CD4-positive, alpha-beta T cell treated with Interleukin-6 for 4 hours (primary cell): ENCODE data around the gene CLDN22.
"Not testable (repeated sequence)": the region's sequence is repeated elsewhere in the genome, so short reads cannot be mapped to it uniquely, and the experiment has no call there.

Source experiments
- DNase-seq: peaks from one replicate; pipeline ENCODE4 v3.0.0-alpha.2; 2020; ENCODE audit warnings: mixed read lengths

CLDN22 gene

DNA sequence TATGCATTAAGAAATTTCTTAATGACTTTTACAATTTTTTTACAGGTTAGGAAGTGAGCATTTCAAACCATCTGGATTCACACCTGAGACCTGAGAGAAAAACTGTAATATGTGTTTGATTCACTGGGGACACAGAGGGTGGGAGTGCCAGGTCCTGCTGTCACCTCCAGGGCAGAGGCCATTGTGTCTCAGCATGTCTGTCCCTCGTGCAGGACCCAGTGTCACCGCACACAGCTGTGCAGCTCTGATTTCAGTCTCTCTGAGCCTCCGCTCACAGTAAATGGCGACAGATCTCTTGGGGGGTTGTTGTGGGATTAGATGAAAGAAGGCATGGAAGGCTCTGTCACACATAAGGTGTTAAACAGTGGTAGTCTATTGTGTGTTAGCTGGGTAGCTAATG, 25.2 kb upstream of the CLDN22 start:
- no peak for DNase-seq

DNA sequence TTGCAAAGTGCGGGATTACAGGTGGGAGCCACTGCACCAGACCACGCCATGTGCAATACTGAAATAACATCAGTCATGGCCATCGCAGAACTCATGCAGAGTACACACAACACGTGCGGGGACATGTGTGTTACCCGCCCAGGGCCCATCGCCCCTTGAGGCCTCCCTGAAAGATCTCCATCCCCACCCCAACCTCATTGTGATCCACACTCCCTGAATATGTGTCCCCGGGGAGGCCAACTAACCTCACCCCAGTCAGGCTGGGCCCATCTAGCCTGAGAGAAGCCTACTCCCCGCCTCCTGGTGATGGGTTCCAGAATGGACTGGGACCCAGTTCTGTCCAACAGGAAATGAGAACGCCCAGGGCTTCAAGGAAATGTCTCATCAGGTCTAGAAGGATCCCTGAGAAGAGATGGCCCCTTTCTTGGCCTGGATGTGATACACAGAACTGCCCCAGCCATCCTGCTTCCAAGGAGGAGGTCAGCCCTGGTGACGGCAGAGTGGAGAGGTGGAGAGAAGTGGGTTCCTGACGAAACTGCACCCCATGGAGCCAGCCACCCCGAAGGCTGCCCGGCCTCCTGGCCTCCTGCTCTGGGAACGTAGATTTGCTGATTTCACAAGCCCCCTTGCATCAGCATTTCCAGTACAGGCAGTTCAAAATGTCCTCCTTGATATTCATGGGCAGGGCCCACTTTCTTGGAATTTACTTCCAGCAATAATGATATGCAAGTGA, 24.6 kb upstream of the CLDN22 start:
- DNase-seq: no peak

DNA sequence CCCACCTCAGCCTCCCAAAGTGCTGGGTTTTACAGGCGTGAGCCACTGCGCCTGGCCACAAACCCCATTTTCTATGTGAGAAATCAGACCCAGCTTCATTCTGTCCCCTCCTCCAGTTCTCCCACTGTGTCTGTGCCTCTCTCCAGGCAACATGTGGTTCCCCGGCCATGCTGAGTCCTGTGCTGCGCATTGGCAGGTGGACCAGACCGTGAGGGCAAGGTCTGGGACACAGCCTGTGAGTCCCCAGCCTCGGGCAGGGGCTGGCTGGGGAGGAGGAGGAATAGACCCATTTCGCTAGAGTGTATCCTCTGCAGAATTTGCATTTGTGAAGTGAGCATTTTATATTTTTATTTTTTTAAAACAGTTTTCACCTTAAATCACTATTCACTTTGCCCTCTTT, 23.7 kb upstream of the CLDN22 start:
- DNase-seq: no peak

DNA sequence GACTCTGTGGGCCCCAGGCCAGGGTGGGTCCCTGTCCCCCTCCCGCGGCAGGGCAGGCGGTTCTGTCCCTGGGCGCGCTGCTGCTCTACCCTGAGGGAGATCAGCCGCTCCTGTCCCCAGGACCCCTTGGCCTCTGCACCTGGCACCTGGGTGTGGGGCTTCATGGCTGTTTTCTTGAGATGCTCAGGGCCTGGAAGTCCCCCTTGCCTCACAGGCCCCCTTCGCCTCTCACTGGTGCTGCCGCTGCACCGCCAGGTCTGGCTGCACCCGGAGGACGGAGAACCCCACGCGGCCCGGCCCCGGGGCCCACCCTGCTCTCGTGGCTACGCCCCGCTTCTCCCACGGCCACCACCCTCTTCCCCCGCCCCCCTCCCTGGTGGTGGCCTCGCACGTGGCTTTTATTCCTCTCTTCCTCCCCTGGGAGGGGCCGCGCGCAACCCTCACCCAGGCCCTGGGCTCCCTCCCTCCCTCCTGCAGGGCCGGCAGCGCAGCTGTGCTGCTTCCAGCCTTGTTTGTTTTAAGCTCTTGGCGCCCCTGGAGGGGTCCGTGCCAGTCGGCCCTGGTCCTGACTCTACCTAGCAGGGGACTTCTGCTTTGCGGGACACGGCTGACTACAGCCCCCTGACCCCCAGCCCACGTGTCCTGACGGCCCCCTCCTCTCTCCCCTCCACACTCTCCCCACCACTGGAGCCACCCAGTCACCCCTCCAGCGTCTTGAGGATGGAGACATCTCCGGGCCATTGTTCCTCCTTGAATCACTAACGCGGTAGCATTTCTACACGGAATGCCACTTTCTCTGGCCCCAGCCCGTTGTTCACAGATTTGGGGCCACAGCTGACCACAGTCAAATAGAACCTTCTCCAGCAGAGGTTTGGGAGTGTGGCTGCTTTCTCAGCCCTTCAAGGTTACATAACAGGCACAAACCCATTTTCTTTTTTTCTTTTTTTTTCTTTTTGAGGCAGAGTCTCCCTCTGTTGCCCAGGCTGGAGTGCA, 22.8 kb upstream of the CLDN22 start:
- no peak for DNase-seq

DNA sequence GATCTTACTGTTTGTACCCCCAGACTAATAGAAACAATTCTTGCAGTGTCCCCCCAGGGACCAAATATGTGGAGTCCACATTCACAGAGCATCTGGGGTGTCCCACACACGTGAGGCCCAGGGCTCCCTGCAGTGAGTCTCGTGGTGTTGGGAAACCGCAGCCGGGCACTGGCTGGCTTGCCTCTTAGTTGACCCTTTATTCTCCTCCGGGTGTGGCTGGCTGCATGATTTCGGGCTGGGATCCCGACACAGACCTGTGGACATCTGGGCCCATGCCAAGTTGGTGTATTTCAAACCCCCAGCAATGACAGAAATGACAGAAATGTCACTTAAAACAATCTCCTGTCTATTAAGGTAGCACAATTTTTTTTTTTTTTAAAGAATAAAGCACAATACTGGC, 17.8 kb upstream of the CLDN22 start:
- no peak for DNase-seq

DNA sequence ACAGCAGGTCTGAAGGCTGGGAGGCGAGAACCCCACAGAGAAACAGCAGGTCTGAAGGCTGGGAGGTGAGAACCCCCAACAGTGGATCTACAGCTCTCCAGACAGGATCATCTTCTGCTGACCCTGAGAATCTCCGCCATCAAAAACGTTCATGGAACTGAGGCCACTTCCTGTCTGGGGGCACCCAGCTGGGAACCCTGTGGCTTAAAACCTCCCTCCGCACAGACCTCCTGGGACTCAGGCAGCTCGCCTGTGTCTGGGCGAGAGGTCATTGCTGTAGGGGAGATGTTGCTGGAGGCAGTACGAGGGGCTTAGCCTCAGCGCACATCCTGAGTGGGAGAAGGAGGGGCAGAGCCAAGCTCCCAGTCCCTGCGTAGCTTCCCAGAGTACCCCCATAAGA, 17.3 kb upstream of the CLDN22 start:
- no peak for DNase-seq

DNA sequence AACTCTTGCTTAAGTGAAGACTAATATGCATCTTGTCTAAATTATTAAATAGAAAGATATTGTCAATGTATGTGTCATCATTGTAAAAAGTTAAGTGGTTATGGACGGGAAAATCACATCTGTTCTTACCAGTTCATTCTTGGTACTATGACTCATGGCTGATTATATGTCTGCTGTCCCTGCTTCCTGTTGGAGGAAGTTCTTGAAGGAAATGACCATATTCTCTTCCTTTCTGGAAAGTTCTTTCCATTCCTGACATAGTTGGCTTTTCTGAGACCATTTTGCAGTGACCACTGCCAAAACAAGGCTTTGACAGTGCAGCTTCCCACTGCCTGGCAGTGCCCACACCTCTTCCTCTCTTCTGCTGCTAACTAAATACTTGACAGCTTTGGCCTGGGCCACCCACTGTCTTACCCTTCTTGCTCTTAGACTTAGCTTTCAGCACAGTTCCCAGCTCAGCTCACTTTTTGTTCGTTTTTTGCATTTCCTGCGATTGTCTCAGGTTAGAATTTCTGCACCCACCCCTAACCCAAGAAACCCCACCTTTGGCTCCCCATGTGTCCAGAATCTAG, 15.4 kb upstream of the CLDN22 start:
- DNase-seq: no peak

DNA sequence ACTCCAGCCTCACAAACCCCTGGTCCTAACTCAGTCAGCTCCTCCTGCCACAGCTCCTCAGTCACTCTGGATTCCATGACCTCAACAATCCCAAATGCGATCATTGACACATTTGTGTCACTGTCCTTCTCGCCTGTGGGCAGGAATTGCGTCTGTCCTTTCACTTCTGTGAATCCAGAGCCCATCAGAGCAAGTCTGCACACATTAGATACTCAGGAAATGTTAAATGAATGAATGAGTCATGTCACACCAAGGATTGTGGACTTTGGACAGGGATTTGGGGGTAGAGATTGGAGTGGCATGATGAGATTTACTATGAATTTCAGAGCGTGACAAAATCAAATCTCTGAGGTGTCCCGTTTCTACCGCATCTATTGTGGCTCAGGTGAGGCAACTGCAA, 13.9 kb upstream of the CLDN22 start:
- no peak for DNase-seq

DNA sequence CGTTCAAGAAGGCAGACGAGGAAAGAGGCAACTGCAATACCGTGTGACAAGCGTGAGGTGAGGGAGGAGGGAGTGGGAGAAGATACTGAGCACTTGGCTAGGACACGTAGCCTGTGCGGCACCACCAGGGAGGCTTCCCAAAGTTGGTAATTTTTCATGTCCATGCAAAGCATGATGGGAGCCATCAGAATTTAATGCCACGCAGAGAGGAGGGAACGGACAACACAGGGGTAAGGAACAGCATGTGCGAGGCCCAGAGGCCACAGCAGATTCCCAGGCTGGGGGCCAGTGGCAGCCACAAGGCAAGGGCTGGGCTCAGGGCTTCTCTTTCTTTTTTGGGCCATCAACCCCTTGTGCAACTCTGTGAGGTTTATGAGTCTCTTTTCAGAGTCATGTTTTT, 13.1 kb upstream of the CLDN22 start:
- no peak for DNase-seq

DNA sequence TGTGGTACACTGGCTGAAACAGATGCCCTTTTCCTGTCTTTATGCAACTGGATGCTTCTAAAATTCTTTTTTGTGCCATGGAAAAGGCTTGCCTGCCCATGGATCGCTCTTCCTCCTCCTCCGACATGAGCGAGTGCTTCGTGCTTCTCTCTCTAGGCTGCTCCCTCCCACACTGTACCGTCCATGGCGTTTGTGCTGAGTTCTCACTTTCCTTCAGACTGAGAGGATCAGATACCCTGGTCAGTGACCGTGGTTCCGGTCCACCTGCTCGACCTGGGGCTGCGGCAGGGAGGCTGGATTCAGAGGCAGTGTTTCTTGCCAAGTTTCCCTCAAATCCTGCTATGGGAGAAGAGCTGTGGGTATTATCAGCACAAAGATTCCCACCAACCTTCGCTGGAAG, 12.4 kb upstream of the CLDN22 start:
- no peak for DNase-seq

DNA sequence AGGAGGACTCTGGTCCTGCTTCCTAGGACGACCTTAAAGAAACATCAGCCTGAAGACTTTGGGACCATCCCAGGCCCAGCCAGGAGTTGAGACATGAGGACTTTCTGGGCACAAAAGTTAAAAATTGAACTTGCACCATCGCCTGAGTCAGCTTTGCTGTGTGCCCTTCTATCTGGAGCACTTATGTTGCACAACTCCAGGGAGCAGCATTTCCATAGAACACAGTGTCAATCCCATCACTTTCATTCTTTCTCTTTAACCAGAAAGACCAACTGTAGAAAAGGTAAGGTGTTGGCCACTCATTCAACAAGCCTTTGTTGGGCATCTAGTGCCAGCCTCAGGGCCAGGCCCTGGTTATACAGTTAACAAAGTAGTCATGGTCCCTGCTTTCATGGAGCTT, 10.8 kb upstream of the CLDN22 start:
- no peak for DNase-seq

DNA sequence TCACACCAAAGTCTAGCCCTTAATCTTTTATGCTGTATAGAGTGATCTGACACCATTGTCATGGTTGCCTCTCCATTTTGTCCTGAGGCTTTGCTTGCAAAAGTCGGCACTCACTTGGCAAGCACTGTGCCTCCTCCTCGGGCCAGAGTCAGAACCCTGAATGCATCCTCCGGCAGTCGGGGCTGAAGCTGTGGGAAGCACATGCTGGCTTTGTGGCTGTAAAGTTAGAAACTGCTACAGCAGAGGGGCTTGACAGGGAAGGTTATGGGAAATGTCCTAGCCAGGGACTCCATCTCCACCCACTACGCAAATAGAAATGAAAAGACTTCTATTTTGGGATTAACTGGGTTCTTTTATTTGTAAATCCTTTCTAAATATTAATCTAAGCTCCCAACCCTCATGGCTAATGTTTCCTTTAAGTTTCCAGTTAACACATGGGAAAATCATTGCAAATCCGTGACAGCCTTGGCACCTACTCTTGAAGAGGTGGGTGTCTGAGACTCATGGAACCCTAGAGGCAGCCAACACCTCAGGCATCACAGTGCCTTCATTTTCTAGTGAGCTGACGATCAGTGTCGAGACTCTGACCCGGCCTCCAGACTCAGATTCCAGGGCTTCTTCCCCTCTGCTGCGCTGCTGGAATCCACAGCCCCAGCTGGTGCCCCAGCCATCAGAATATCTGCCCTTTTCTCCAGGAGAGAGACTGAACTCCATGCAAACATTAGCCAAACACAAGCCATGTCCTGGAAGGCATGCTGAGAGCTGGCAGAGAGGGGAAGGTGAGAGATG, 10.1 kb upstream of the CLDN22 start:
- no peak for DNase-seq

DNA sequence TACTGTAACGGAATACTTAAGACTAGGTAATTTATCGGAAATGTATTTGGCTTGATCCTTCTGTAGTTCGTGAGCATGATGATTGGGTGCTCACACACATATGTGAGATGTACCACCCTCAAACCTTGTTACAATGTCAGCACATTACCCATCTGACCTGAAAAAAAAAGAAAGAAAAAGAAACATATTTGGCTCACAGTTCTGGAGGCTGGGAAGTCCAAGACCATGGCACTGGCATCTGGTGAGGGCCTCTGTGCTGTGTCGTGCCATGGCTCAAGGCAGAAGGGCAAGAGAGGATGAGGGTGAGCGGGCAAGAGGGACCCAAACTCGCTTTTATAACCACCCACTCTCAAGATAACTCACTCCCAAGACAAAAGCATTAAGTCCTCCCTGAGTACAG, 9.2 kb upstream of the CLDN22 start:
- no peak for DNase-seq

DNA sequence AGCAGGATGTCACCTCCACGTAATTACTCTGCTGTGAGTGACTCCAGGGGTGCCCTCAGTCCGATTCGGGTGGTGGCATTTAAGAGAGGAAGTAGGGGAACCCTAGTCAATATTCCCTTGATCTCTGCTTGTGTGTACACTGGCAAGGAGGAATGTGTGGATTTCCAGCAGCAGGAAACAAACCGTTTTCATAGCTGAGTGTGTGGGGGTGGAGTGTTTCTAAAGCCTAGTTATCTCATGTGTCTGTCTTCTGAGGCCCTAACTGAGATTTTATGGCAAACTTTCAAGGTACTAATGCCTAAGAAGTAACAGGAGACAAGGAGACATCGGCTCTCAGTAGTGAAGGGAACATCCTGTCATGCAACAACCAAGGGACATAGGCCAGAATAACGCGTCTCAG, 8.8 kb upstream of the CLDN22 start:
- no peak for DNase-seq

DNA sequence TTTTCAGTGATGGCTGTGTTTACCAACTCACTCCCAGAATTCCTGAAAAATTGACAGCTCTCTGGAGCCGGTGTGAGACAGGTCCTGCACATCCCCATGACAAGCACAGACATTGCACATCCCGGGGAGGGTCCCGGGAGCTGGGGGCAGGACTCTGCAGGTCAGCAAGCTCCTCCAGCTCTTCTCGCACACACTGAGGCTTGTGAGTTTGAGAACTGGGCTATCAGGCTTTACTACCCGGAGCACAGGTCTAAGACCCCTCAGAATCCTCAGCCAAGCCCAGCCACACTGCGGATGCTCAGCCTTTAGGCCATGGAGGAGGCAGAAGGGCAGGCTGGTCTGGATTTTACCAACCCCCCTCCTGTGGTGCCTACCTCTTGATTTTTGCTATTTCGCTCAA, 7.8 kb upstream of the CLDN22 start:
- DNase-seq: no peak

DNA sequence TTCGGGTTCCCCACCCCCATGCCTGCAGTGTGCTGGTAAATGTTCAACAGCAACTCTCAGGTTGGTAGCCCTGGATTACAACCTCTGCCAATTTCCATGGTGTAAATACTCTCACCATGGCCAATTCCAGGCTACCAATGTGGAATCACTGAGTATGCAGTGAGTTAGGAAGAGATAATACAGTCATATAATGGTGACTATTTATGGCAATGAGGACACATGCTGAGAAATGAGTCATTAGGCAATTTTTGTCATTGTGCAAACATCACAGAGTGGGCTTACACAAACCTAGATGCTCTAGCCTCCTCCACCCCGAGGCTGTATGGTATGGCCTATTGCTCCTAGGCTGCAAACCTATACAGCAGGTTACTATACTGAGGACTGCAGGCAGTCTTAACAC, 6.8 kb upstream of the CLDN22 start:
- no peak for DNase-seq

DNA sequence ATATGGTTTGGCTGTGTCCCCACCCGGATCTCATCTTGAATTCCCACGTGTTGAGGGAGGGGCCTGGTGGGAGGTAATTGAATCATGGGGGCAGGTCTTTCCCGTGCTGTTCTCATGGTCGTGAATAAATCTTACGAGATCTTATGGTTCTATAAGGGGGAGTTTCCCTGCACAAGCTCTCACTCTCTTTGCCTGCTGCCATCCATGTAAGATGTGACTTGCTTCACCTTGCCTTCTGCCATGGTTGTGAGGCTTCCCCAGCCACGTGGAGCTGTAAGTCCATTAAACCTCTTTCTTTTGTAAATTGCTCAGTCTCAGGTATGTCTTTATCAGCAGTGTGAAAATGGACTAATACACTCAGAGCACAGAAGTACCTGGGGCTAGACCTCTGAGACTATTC, 6.3 kb upstream of the CLDN22 start:
- not testable (repeated sequence) for DNase-seq

DNA sequence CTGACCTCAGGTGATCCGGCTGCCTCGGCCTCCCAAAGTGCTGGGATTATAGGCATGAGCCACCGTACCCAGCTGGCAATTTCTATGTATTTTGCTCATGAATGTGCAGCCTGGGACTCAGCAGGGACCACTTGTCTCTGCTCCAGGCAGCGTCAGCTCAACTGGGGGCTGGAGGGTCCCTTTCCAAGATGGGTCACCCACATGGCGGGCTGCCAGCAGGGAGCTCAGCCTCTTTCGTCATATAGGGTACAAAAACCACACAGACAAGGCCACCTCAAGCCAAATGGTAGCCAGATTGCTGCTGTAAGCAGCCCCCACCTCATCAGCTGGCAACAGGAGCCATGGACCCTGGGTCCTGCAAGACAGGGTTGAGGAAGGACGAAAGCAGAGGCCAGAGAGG, 4.5 kb upstream of the CLDN22 start:
- DNase-seq: no peak

DNA sequence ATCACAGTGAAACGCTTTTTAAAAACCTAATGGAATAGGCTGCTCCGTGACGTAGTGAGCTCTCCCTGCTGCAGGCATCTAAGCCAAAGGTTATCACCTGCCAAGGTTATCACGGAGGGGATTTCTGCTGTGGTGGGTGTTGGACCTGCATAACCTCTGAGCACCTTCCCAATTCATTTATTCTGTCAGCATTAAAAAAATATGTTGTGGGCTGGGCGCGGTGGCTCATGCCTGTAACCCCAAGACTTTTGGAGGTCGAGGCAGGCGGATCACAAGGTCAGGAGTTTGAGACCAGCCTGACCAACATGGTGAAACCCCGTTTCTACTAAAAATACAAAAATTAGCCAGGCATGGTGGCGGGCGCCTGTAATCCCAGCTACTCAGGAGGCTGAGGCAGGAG, 4.0 kb upstream of the CLDN22 start:
- not testable (repeated sequence) for DNase-seq

DNA sequence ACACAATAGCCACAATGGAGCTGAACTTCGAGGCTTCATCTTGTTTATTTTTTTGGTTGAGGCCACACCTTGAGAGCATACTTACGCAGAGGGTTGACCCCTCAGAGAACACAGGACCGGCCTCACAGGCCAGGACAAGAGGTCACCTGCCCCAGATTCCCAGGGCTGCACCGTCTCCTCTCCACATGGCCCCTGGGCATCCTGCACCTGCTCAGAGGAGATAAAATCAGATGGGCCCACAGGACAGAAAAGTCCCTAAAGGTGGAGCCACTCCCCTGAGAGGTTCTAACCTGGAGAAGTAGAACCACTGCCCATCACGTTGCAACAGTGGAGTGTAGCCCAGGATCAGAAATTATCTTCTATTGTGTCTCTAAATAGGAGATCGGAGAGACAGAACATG, 3.2 kb upstream of the CLDN22 start:
- DNase-seq: no peak

DNA sequence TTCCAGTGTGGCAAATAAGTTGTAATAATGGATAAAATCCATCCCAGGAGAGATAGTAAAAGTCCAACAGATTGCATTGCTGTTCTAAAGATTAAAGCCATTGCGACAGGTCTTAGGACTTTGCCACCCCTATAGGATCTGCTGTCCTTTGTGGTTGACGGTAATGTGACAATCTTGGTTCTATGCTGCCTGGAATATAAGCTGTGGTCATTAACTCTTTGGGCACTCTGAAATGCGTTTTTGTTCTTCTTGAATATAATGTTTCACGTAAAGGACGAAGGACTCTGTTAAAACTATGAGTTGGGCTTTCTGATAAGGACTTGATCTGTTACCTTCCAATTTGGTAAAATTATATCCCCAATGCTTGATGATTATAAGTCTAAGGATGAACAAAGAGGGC, 2.2 kb upstream of the CLDN22 start, which contains the start of gene CLDN24:
TSS of gene CLDN24 (minus strand) at position 101 of the 400 bp plus-strand sequence. CDS start at position 101, 0 bp downstream.
- no peak for DNase-seq

DNA sequence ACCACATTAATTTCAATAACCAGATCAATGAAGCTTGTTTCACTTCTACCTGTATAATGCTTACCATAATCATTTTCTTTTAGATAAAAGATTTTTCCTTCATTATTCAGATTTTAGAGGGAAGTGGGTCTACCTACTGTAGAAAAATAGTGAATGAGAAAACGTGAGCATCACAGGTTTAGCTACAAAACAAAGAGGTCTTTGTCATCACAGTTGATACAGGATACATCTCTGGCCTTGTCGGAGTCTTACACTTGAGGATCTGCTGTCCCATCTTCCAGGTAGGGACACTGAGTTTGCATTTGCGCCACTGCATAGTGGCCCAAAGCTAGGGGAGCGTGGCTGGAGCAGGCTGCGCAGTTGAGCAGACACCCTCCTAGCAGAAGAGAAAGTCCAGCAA, 1.4 kb upstream of the CLDN22 start:
- DNase-seq: no peak

DNA sequence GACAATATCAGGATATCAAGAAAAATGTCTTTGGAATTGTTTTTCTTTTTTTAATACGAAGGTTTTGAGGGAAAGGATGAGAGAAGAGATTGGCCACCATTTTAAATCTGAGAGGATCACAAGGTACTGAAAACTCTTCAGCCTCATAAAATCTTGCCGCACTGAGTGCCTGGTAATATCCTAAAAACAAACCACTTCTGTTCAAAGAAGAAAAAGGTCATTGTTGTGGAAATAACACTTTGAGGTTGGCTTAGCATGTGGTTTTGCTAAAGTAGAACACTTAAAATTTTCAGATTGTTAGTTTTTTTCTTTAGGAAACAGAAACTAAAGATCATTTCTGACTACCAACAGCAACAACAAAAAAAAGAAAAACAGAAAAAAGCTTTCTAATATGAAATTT, 1.0 kb upstream of the CLDN22 start:
- DNase-seq: no peak
